Measurements from ENCODE around the gene FAAP100.

Gene FAAP100

GRCh38 chr17:81513372-81513752 is 38.8 kb downstream of the FAAP100 start:
- peak in 1 of 4 experiments; percentile 59 for DNase-seq (ENCODE audit: low read depth in 4 of 4, low spot score in 1 of 4)

GRCh38 chr17:81512562-81513371 is 39.4 kb downstream of the FAAP100 start, which contains the start of gene ACTG1:
ACTG1 (minus strand) TSS chr17:81512799; CDS start chr17:81512354, 445 bp downstream.
- DNase-seq (ENCODE audit: low read depth in 4 of 4, low spot score in 1 of 4) = peak; percentile 76 to 86 (median 84)

GRCh38 chr17:81511804-81512561 is 40.2 kb downstream of the FAAP100 start:
- no peak for DNase-seq (ENCODE audit: low read depth in 4 of 4, low spot score in 1 of 4)

- no peak for DNase-seq (ENCODE audit: low read depth in 4 of 4, low spot score in 1 of 4)
These were observed 40.7 kb downstream of the FAAP100 start for GRCh38 chr17:81511554-81511803.

- no peak for DNase-seq (ENCODE audit: low read depth in 4 of 4, low spot score in 1 of 4)
These were observed 41.2 kb downstream of the FAAP100 start for GRCh38 chr17:81510785-81511553.

- DNase-seq (ENCODE audit: low read depth in 4 of 4, low spot score in 1 of 4) = no peak
These were observed 42.0 kb downstream of the FAAP100 start for GRCh38 chr17:81509972-81510784.

- DNase-seq (ENCODE audit: low read depth in 4 of 4, low spot score in 1 of 4) = no peak
These were observed 42.8 kb downstream of the FAAP100 start for GRCh38 chr17:81509207-81509971.

GRCh38 chr17:81508639-81509206 is 43.4 kb downstream of the FAAP100 start:
- no peak for DNase-seq (ENCODE audit: low read depth in 4 of 4, low spot score in 1 of 4)

- no peak for DNase-seq (ENCODE audit: low read depth in 4 of 4, low spot score in 1 of 4)
These were observed 48.5 kb downstream of the FAAP100 start for GRCh38 chr17:81503619-81504018.

- DNase-seq (ENCODE audit: low read depth in 4 of 4, low spot score in 1 of 4) = no peak
These were observed 49.6 kb downstream of the FAAP100 start for GRCh38 chr17:81502471-81503017.

- no peak for DNase-seq (ENCODE audit: low read depth in 4 of 4, low spot score in 1 of 4)
These were observed 52.1 kb downstream of the FAAP100 start for GRCh38 chr17:81500047-81500446.

GRCh38 chr17:81499601-81499970 is 52.6 kb downstream of the FAAP100 start:
- DNase-seq (ENCODE audit: low read depth in 4 of 4, low spot score in 1 of 4) = no peak

GRCh38 chr17:81498953-81499600 is 53.1 kb downstream of the FAAP100 start:
- DNase-seq (ENCODE audit: low read depth in 4 of 4, low spot score in 1 of 4) = no peak

- DNase-seq (ENCODE audit: low read depth in 4 of 4, low spot score in 1 of 4) = no peak
These were observed 57.4 kb downstream of the FAAP100 start for GRCh38 chr17:81494626-81495377.

- DNase-seq (ENCODE audit: low read depth in 4 of 4, low spot score in 1 of 4) = no peak
These were observed 58.7 kb downstream of the FAAP100 start for GRCh38 chr17:81493198-81494038.

GRCh38 chr17:81492706-81493105 is 59.4 kb downstream of the FAAP100 start:
- no peak for DNase-seq (ENCODE audit: low read depth in 4 of 4, low spot score in 1 of 4)

- no peak for DNase-seq (ENCODE audit: low read depth in 4 of 4, low spot score in 1 of 4)
These were observed 60.0 kb downstream of the FAAP100 start for GRCh38 chr17:81492202-81492601.
